HT-29 (cell line): Measurements from ENCODE around the gene PLEKHA1. TPM values are rescaled to one million over a fixed set of nuclear protein-coding genes. Genes with fewer than 3 reads are reported as not detected.
A peak's percentile ranks its signal among the peaks of the same experiment; 100 is the strongest.

ENCODE experiments used
- DNase-seq: peaks from one replicate; pipeline ENCODE4 v3.0.0-alpha.2; 2015; ENCODE audit warnings: low spot score
- total RNA-seq: library from RNA; depleted of rRNA; stranded (reverse); fragments of >200 nt; shearing (Covaris generic); gene quantifications from 2 replicates; pipeline ENCODE4 v1.2.3, GENCODE V29; 2014

The PLEKHA1 gene
- total RNA-seq, 1 experiment from 2014 or later, result 15.8 TPM

DNA sequence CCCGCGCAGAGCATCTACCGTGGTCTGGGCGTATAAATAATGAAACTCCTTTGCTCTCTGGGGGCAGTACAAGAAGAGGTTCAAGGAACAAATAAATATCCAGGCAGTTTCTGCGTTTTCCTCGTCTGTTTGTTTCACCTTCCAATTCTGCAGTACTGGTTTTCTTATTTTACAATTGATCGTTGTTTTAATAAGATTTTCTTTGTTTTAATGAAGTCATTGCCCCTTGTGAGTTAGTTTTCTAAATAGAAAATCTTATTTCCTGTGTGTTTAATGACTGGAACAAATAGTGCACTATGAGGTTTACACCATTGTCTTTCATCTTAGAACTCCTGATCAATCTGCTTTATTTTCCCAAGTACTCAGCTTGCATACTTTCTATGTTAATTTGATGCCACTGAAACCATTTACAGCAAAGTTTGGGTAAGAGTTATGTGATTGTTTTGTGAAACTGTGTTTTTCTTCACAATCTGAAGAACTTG is 1.2 kb downstream of the PLEKHA1 start:
- no peak for DNase-seq

DNA sequence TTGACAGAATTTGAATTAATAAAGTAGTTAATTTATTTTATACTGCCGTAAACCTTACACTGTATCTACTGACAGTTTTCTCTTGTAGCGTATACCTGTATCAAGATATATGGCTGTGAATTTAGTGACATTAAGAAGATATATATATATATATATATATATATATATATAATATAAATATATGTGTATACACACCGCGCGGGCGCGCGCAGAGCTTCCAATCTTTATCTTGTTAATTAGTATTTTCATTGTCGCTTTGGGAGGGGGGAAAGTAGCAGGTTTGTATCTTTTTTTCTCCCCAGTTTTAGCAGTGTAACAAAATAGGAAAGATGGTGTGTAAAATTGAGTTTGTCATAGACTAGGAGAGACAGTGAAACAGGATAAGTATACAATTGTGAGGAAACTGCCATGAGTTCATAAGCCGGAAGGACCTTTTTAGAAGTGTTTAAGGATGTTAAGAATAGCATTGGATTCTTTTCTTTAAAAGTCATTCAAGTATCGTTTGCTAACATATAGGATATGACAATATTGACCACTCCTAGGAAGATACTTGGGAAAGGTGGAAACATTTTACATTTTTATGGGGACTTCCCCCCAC is 2.0 kb downstream of the PLEKHA1 start:
- DNase-seq, result peak; percentile 15

DNA sequence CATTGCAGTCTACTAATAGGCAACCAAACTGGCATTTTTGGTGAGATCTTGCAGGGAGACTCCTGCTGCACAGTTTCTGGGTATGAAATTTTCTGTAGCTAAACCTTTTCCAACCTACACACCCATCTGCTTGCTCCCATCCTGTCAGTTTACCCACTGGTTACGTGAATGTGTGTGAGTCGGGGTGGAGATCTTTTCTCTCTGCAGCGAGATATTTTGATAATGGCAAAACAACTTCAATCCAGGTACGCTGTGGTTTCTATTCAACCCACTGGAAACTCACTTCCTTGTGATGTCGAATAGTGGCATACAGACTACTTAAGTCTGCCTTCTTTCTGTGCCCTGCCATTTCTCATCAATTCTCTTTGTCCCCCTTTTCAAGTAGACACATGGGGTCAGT is 4.5 kb downstream of the PLEKHA1 start:
- no peak for DNase-seq

DNA sequence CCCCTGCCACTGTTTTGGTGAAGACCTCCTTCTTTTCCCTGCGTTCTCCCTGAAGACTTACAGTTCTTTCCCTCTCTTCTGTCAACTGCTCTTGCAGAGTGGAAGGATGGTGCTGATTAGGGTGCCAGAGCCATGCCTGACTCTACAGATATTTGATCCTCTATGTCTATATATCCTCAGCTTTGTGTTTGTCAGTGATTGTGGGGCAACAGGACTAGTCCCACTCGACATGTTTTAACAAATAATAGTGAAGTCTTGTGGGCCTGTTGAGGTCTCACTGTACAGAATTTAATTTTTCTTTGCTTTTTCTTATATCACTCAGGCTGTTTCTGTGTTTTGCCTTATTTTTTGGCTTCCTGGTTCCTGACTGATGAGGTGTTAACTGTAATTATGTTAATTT is 5.0 kb downstream of the PLEKHA1 start:
- DNase-seq, result no peak

DNA sequence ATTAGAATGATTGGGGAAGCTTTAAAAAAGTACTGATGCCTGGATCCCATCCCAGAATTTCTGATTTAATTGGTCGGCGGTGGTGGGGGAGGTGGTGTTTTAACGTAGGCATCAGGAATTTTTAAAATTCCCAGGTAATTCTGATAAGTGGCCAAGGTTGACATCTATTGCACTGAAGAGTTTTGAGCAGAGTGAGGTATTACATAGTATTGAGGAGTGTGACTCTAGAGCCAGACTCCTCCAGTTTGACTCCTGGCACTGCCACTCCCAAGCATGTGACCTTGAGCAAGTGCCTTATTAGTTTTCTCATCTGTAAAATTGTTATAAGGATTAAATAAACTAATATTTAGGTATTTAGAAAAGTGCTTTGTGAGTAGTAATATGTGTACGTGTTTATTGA is 6.2 kb downstream of the PLEKHA1 start:
- no peak for DNase-seq

GRCh38 chr10:122381680-122382079 is 7.2 kb downstream of the PLEKHA1 start:
- no peak for DNase-seq

DNA sequence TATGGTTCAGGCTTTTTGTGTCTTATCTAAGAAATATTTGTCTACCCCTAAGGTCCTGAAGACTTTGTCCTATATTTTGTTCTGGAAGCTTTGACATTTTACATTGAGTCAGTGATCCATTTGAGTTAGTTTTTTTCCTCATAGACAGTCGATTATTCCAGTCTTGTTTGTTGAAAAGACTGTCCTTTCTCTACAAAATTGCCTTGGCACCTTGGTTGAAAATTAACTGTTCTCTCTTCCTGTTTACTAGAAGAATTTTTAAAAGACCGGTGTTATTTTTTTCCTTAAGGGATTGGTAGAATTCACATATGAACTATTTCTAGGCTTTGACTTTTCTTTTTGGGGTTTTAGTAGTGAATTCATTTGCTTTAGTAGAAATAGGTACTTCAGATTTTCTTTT is 12.0 kb downstream of the PLEKHA1 start:
- DNase-seq, result no peak

DNA sequence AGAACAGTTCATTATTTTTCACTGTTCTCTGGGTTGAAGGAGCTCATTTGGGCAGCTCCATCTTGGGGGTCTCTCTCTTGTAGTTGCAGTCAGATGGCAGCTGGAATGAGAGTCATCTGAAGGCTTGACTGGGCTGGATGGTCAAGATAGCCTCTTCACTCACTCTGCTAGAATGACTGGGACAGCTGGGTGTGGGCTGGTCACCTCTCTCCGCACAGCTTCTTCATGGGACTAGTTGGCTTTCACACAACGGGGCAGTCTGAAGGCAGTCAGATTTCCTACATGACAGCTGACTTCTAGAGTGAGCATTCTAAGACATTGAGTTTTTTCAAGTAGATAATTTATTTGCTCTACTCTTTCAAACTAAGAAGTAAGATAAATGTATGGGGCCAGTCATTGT is 13.1 kb downstream of the PLEKHA1 start:
- no peak for DNase-seq

DNA sequence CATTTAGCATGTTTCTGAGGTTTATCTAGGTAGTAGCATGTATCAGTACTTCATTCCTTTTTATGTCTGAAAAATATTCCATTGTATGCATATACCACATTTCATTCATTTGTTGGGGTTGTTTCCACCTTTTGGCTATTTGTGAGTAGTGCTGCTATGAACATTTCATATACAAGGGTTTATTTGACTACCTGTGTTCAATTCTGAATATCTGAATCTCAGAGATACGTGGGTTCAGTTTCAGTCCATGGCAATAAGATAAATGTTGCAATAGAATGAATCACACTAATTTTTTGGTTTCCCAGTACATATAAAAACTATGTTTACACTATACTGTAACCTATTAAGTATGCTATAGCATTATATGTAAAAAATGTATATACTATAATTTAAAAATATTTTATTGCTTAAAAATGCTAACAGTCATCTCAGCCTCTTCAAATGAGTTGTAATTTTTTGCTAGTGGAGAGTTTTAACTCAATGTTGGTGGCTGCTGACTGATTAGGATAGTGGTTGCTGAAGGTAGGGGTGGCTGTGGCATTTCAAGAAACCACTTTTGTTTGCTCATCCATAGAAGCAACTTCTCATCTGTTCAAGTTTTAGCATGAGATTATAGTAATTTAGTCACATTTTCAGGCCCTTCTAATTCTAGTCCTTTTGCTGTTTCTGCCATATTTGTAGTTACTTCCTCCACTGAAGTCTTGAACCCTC is 13.9 kb downstream of the PLEKHA1 start:
- DNase-seq, result no peak

GRCh38 chr10:122390271-122390670 is 15.8 kb downstream of the PLEKHA1 start:
- DNase-seq, result no peak

- DNase-seq, result no peak
Observed at GRCh38 chr10:122390679-122391078, 16.2 kb downstream of the PLEKHA1 start.

- no peak for DNase-seq
Observed at GRCh38 chr10:122391875-122392274, 17.4 kb downstream of the PLEKHA1 start.

- DNase-seq, result no peak
Observed at GRCh38 chr10:122392835-122393234, 18.3 kb downstream of the PLEKHA1 start.

DNA sequence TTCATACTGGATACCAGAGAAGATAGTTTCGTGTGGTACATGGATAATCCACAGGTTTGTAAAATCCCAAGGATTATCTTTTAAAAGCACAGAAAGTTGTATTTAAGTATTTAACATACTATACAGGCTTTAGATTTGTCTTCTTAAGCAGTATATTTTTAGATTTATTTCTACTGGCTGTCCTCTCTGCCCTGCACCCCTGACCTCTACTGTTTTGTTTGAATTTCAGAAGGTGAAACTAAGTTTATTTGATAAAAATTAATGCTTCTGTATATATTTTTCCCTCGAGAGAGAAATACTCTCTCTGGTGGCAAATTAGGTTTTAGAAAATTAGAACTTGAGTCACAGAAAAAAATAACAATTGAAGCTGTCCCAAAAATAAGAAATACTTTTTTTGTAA is 18.8 kb downstream of the PLEKHA1 start:
- no peak for DNase-seq

DNA sequence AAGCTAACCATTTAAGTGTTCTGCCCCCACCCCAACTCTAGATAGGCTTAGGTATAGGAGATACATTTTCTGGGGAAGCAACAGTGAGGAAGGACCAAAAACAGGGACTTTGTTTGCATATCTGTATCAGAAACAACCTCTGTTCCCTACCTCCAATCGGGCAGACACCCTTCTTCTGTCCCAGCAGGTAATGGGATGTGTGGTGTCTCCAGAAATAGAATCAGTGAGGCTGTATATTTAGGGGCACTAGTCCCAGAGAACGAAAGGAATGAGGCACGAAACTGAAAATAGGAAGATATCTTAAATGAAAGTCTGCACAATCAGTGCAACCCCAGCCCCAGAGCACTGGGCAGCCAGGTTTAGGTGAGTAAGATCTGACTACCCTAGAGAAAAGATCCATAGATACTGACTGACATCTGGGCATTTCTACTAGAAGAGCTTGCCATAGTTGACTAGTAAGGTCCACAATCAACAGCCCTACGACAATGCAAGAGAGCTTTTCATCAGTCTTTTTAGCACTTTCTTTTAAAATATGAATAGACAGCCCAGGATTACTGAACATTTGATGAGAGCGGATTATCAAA is 28.1 kb downstream of the PLEKHA1 start:
- no peak for DNase-seq

- DNase-seq, result no peak
Observed at GRCh38 chr10:122404576-122404975, 30.1 kb downstream of the PLEKHA1 start.

- no peak for DNase-seq
Observed at GRCh38 chr10:122407375-122408125, 33.0 kb downstream of the PLEKHA1 start.

DNA sequence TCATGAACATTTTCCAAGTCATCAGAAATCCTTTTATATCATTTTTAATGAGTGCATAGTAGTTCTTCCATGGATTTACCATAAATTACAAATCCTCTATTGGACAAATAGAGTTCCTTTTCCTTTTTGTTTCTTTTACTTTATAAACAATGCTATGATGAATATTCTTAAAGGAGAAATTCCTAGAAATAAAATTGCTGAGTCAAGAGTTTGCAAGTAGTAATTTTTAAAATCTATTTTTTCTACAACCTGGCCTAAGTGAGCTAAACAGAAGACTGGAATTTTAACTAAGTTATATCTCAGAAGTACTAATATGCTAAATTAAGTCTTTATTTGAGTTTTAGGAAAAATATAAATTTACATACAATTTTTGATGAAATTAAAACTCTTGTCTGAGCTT is 38.8 kb downstream of the PLEKHA1 start:
- DNase-seq, result no peak

GRCh38 chr10:122417667-122418066 is 43.2 kb downstream of the PLEKHA1 start:
- DNase-seq, result no peak

DNA sequence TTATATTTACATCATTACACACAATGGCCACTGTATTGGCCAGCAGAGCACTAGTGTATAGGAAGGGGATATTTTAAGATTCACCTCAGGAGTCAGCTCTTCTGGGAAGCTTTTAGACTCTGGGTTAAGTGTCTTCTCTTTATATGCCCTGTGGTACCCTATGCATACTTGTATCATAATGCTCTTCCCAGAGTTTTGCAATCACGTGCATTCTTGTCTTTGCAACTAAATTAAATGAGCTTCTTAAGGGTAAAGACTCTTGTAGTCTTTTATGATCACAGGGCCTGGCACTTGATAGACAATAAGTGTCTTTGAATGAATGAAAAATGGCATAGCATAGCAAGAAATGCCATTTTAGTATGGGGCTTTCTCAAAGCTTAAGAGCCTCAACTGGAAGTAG is 44.5 kb downstream of the PLEKHA1 start:
- DNase-seq, result no peak

DNA sequence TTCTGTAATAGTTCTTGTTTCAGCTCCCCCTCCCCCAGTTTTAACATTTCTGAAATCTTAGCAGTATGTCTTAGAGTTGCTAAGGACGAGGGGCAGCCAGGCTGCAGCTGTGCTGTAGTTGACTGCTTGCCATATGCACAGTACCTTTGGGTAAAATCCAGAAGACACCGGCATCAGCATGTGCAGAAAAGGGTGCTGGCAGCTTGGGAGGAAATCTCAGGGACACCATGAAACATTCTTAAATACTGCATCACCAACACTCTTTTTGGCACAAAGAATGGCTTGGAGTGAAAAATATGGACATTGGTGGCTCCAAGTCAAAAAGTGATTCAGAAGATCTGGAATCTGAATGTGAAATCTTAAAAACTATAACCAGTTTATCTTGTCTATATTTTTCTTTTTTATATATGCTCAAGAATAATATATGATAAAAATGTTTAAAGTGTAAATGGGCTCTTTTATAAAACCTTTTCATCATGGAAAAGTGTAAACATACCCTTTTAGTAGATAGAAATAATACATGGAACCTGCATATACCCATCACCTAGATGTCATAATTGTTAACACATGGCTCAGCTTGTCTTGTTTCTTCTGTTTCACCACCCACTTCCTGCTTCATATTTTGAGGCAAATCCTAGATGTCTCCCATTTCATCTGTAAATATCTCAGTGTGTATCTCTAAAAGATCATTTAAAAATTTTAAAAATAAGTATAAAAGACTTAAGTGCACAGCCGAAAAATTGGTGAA is 45.5 kb downstream of the PLEKHA1 start:
- no peak for DNase-seq

DNA sequence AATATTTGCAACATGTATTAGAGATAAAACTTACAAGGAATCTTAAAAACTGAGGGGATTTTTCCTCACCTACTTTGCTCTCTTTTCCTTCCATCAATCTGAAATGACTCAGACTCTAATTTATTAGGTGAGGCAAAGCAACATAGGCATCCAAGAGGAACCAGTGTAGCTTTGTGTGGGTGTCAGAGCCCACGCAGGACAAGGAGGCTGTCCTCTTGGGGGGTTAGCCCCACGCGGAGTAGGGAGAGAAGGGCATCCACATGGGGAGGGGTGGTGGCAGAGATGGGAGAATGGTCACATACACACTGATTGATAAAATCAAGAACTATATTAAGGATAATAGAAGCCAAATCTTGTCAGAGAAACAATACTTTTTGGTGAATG is 46.1 kb downstream of the PLEKHA1 start:
- DNase-seq, result no peak
